Activated T-cell treated with anti-CD3 and anti-CD28 coated beads for 48 hours (primary cell): ENCODE data around the gene KATNIP.
"Not testable (repeated sequence)": the region's sequence is repeated elsewhere in the genome, so short reads cannot be mapped to it uniquely, and the experiment has no call there.

Experiments
- DNase-seq: peaks from one replicate; pipeline ENCODE4 v3.0.0-alpha.2; 2020; ENCODE audit warnings: low read depth

Gene KATNIP

DNA sequence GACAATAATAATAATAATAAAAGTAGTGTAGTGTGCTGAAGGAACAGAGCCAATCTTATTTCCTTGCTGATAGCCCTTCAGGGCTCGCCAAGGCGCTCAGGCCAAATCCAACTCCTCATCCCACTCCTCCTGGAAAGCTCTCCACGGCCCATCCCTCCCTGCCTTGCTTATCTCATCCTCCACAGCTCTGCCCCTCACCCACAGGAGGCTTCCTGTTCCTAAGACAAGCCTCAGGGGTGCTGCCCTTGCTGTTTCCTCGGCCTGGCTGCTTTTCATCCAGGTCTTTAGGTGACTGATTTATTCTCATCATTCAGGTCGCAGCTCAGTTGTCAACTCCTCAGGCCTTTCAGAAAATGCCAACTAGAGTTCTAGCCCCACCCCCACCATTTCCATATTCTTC, 11.4 kb upstream of the KATNIP start:
- DNase-seq: no peak

DNA sequence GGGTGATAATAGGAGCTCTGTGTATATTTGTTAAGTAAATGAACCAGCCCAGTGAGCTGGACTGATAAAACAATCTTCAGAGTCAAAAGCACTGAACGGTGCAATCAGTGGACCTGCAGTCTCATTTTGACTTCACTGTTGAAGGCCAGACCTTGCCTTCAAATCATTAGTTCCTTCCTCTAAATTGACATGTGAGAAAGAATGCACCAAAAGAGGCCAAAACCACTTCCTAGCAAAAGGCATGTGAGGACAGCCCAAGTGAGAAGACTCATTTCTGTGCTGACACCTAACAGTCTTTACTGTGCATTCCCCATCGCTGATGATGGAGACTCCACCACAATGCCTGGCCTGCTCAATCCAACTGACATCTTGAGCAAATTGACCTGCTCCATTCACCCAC, 10.8 kb upstream of the KATNIP start:
- DNase-seq: no peak

DNA sequence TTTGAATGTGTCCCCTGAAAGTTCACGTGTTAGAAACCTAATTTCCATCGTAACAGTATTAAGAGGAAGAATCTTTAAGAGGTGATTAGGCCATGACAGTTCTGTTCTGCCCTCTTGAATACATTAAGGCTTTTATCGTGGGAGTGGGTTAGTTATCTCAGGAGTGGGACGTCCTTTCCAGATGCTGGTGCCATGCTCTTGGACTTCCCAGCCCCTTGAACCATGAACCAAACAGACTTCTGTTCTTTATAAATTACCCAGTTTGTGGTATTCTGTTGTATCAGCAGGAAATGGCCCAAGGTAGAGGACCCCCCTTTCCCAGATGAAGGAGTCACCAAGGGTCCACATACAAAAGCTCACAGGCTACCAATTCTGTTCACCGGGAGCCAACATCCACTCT, 10.3 kb upstream of the KATNIP start:
- no peak for DNase-seq

DNA sequence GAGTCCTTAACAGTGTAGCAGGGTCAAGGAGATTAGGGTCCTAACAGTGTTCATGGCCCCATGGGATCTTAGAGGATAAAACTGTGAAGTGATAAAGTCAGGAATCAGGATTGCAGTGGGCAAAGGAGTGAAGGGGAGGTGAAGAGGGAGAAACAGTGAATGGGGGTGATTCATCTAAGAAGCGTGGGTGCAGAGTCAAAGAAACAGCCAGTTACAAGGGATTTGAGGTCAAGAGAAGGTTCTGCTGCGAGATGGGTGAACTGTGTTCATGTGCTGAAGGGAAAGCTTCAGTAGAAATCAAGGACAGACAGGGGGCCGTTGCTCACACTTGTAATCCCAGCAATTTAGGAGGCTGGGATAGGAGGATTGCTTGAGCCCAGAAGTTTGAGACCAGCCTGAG, 6.1 kb upstream of the KATNIP start:
- DNase-seq: no peak

DNA sequence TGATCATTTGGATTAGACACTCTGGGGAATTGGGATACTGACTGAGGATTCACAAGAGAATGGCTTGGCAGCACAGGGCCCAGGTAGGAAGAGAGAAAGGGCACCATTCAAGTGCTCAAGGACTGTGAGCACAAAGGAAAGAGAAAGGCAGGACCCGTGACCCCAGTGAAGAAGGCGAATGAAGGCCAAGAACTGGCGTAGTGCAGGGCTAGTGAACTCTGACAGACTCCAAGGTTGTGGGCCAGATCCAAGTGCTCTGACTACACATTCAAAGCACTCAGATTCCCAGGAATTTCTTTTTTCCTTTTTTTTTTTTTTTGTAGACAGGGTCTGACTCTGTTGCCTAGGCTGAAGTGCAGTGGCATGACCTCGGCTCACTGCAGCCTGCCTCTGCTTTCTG, 5.3 kb upstream of the KATNIP start:
- no peak for DNase-seq

DNA sequence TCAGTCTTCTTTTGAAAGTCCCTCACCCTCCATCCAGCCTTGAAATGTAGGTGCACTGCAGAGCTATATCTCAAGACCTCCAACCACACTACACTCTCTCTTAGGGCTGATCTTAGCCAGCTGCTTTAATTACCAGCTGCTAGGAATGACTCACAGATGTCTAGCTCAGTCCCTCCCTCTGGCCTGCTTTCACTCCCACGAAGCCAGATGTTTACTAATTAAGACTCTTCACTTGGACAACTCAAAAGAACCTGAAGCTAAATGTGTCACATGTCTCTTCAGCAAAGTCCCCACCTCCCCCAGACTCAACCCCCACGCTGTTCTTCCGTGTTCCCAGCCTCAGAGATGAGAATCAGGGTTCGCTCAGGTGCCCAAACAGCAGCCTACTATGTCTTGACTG, 2.8 kb upstream of the KATNIP start:
- DNase-seq: no peak

DNA sequence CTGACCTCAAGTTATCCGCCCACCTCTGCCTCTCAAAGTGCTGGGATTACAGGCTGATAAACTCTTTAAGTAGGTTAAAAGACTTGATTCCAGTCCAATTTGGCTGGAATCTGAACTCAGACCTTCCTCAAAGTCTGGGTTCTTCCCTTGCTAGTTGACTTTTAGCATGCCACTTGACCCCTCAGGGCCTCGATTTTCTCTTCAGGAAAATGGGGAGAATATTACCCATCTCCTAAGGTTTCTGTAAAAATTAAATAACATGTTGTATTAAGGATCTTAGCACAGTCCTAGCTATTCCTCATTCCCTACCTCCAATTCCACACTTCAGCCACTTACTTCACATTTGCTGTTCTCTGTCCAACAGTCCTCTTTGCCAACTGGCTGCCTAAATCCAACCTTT, 2.1 kb upstream of the KATNIP start:
- no peak for DNase-seq

DNA sequence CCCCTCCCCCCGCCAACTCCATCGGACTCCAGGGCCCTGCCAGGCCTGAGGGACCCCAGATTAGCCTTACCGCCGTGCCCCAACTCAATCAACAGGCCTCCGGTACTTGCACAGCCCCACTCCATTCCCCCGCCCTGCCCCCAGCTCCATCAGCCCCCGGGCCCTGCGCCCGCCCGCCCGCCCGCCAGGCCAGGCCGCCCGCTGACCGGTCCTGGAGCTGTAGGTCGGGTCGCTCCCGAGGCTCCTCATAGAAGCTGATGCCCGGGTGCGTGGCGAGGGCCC, 539 bp upstream of the KATNIP start:
- DNase-seq: no peak

DNA sequence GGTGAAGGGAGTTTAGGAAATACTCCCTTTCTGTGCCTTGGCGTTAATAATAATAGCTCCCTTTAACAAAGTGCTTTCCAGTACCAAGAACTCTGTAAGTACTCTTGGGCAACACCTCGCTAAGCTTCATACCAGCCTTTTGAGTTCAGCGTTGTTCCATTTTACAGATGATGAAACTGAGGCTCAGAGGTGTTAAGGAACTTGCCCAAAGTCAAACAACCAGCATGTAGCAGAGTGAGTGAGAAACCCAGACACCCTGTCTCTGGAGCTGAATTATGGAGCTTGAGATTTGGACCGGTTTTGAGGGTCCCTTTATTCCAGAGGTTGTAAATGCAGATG, 607 bp downstream of the KATNIP start:
- DNase-seq: no peak

DNA sequence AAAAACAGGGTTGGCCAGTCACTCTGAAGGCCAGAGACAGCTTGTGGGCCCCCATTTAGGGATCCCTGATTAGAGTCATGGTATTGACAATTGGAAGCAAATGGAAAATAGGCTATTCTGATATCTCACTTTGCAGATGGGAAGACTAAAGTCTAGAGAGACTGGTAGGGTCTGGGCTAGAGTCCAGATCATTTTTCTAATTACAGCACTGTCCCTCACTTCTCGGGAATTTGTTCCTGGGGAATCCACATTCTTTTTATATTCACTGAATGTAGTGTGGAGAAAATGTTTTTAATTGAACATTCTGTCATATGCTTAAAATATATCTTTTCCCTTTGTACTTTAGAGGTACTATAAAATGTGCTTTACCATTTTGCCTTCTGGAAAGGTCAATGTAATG, 1.1 kb downstream of the KATNIP start:
- no peak for DNase-seq

DNA sequence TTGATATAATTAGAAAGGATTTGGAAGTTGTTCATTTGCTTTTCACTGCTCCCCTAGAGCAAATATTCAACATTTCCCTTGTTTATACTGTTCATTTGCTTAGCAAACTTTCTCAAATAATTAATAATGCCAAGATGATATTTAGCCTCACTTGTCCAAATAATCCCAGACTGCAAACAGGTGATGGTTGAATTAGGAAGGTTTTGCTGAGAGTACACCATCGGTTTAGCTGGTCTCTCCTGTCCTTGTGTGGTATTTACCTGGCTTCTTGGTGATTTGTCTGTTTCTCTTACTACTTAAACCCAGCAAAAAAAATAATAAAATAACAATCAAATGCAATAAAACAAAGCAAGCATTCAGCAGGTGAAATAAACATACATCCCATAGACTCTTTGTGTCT, 6.5 kb downstream of the KATNIP start:
- no peak for DNase-seq

DNA sequence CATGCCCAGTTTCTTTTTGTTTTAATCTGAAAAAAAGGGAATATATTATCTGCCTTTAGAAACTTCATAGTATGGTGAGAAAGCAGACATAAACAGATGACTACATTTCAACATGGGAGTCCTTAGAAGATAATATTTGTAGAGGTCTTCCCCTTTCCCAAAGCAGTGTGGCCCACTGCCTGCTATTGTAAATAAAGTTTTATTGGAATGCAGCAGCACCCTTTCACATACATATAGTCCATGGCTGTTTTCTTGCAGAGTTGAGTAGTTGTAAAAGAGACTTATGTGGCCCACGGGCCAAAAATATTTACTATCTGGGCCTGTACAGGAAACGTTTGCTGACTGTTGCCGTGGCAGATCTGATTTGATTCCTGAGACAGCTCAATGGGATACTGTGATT, 8.5 kb downstream of the KATNIP start:
- DNase-seq: no peak

DNA sequence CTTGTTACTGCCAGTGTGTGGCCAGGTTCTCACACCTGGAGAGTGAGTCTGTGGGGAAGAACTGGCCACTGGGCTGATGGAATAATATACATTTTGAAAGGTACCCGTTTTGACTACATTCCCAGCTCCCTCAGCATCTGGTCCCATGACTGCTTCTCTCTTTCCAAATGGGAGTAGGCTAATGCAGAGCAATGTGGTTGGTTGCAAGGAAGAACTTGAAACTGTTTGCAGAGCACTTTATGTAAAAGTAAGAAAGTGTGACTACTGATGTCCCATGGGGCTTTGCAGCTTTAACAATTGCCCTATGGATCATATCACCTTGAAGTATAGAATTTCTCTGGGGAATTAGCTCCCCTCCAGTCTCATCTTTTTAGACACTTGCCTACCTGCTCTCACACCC, 9.0 kb downstream of the KATNIP start:
- no peak for DNase-seq

DNA sequence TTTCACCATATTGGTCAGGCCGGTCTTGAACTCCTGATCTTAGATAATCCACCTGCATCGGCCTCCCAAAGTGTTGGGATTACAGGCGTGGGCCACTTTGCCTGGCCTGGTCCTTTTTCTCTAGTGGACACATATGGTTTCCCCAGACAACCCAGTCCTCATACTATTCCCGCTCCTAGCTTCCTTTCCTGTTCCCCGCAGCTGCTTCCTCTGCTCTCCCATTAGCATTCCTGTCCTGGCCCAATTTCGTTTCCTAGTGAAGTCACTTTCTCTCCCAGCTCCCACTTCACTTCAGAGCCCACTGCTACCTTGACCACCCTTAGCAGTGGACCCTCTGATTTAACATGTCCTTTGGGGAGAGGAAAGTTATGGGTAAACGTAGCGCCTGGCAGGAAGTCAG, 11.3 kb downstream of the KATNIP start:
- no peak for DNase-seq

DNA sequence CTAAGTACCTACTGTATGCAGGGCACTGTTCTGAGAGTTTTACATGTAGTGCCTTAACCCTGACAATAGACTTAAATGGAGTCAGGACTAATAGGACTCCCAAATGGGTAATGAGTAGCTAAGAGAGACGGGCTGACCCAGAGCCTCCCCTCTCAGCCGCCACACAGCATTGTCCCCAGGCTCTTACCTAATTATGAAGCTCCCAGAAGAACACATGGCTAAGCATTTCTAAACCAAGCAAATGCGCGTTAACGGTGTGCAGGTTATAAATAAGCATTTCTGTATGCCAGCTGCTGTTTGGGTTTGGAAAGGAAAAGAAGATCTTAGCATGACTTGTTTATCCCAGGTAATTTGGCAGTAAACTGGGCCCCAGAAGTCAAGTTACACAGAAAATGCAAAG, 14.3 kb downstream of the KATNIP start:
- no peak for DNase-seq

DNA sequence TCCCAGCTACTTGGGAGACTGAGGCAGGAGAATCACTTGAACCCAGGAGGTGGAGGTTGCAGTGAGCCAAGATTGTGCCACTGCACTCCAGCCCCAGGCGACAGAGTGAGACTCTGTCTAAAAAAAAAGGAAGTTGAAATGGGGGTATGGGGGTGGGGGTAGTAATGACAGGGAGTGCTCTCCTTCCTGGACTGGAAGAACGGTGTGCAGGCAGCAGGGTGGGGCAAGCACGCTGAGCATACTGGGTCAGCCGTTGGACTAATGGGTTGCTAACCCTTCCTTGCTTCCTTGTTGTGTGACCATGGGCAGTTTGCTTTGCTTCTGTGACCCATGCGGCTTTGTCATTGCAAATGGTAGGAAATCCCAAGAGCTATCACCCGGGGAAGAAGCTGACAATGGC, 16.5 kb downstream of the KATNIP start:
- no peak for DNase-seq

DNA sequence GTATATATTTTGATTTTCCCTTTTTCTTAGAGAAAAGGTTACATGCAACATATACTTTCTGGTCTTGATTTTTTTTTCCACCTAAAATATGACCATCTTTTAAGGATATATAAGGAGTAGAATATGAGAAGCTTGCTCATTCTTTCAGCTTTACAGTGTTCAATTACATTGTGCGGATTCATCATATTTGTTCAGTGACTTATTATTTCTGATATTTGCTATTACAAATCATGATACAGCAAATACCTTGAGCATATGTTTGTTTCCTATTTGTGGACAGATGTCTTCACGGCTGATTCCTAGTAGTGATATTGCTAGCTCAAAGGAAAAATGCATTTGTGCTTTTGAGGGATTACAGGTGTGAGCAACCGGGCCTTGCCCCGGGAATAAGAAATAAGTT, 18.1 kb downstream of the KATNIP start:
- no peak for DNase-seq

DNA sequence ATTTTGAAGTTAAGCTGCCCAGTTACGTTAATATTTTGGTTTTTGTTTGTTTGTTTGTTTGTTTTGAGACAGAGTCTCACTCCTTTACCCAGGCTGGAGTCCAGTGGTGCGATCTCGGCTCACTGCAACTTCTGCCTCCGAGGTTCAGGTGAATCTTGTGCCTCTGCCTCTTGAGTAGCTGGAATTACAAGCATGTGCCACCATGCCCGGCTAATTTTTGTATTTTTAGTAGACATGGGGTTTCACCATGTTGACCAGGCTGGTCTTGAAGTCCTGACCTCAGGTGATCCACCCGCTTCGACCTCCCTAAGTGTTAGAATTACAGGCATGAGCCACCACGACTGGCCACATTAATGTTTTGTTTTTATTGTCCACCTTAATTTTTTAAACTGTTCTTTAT, 21.0 kb downstream of the KATNIP start:
- DNase-seq: not testable (repeated sequence)

DNA sequence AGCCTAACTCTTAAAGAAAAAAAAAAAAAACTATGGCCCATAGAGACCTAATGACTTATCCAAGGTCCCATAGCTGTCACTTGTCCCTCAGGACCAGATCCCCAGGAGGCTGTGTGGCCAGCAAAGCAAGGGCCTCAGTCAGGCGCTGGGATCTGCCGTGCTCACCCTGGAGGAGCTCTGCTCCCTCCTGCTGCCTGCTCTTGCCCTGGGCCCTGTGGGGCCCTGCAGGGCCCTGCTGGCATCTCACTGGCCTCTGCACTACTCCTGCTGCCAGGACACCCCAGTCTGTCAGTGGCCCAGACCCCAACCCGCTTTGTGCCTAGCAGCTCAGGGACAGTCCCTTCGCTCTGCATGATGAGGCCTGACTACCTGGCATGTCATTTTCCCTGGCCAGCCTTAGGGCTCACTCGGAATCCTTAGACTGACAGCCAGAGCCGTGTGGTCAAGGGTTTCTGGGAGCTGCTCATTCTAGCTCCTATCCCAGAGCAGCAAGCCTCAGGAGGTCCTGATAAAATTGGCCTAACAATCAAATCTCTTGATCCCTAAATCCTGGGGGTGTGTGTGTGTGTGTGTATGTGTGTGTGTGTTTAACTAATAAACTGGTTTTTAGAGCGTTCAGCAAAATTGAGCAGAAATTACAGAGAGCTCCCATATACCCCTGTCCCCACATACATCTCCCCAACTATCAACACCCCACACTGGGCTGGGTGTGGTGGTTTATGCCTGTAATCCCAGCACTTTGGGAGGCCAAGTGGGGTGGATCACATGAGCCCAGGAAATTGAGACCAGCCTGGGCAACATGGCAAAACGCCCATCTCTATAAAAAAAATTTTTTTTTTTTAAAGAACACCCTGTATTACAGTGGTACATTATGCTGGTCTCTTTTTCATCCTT, 21.7 kb downstream of the KATNIP start:
- DNase-seq: no peak

DNA sequence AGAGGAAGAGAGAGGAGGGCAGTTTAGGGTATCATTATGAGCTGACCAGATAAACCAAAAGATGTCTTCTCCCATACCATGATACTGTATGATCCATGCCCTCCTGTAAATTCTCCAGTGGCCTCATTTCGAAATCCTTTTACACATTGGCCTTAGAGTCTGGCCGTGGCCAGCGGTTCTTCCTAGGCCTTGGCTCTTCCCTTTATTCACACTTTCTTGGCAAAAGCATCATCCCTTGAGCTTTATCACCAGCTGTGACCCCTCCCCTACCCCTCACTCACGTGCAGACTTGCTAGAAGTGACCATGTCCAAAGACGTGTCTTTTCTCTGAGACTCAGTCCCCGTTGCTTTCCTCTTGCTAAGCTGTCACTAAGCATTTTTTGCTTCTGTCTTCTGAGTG, 22.8 kb downstream of the KATNIP start:
- DNase-seq: no peak

DNA sequence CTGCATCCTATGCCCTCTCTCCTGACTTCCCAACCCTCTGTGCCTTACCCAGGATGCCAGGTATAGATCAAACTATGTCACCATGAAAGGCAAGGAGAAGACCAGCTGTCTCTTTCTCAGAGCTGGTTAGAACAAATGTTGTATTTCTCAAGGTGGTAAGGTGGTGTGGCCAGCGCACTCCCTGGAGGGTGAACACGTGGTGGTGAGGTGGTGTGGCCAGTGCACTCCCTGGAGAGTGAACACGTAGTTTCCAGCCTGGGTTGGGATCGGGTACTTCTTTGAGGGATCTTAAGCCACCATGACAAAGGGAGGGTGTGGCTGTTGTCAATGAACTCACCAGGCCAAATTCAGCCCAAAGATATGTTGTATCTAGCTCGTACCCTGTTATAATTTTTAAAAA, 26.8 kb downstream of the KATNIP start:
- no peak for DNase-seq

DNA sequence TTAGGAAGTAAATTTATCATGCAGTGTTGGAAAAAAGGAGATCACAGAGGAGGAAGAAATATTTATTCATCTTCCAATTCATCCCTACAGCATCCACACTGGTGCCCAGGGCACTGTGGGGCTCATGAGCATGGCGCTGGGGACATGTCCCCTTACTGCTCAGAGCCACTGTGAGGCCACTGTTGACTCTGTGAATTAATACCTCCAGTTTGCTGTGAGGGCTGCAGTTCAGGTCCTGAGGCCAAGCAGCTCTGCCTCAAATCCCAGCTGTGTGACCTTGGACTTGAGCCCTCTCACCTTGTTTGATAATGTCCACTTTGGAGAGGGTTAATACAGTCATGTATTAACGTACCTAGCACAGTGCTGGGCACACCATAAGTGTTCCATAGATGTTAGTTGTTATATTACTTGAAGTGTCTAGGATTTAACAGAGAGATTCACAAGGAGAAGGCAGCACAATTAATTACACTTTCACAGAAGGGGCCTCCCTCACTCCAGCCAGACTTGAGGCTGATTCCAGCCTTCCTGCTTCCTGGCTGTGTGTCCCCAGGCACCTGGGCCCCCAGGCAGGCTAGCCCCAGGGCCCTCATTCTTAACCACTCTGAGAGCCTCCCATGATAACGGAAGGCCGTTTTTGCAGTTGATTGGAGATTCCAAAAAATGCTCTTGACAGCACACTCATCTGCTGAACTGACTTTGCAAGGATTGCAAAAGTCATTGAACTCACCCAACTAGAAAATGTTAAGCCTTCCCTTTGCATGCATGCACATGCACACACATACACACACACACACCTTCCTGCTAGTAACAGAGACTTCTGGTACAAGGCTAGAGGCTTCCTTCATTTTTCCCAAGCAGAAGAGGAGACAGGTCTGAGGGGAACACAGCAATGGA, 29.4 kb downstream of the KATNIP start:
- no peak for DNase-seq

DNA sequence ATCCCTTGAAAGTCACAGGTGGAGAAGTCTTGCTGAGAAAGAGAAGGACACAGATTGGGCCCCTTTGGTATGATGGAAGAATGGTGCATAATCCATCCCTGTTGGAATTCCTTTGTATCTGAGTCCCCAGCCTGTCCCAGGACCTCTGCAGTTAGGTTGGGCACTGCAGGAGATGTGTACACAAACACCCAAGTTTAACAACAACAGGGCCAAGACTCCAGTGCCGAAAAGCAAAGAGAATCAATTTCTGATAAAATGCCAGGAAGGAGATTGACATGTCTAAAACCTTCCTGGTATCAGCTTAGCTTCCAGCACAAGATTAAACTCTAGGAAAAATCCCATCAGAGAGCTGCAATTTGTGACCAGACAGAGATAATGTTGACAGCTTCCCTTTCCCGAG, 32.9 kb downstream of the KATNIP start:
- DNase-seq: no peak

DNA sequence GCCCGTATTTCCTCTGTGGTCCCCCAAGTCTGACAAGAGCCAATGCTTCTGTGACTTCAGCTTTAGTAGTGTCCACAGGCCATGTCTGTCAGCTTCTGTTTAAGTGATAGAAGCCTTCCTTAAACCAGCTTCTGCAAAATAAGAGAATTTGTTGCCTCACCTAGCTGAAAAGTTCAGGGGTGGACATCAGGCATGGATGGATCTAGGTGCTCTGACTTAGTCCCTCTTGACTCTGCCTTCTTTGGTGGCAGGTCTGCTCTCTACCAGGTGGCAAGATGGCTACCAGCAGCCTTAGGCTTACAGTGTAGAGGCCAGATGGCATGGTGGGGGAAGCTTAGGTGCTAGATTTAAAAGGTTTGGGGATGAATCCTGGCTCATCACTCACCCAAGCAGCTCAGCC, 33.7 kb downstream of the KATNIP start:
- no peak for DNase-seq
